ENCODE results near the gene SYT13. TPM values are rescaled to one million over a fixed set of nuclear protein-coding genes. Genes with fewer than 3 reads are reported as not detected.

Gene SYT13
- total RNA-seq, 4 donors from 2014 or later: 0.21 to 0.44 TPM; not detected in 2

- peaks cover 0 to 10% (median 0%) of the 10 kb centered on the region in 4 donors for H3K9me3 ChIP-seq
- no peak for TF ChIP-seq POLR2A (IDR thresholded peaks at IDR 0.05)
- no peak for TF ChIP-seq EP300 (IDR thresholded peaks at IDR 0.05)
- no peak for TF ChIP-seq CTCF (IDR thresholded peaks at IDR 0.05)
- no peaks in the 10 kb centered on the region for H3K4me1 ChIP-seq
- H3K4me3 ChIP-seq: no peak overlapping the region
- WGBS, 2 donors: 44 to 51% methylated on average over 4 of the region's 4 CpGs
- H3K36me3 ChIP-seq: no peaks in the 10 kb centered on the region
- H3K27ac ChIP-seq: no peak overlapping the region
- peaks cover 0 to 36% of the 10 kb centered on the region in 2 donors for H3K27me3 ChIP-seq
- no peak for DNase-seq (ENCODE audit: low spot score in 2 of 2)
Measured at GRCh38 chr11:45275828-45276227, 10.3 kb downstream of the SYT13 start.

- no peaks in the 10 kb centered on the region for H3K36me3 ChIP-seq
- DNase-seq (ENCODE audit: low spot score in 2 of 2): no peak
- no peak overlapping the region for H3K27ac ChIP-seq
- WGBS, 2 donors: 50 to 74% methylated on average over 4 of the region's 4 CpGs
- peaks cover 0 to 3% (median 0%) of the 10 kb centered on the region in 4 donors for H3K9me3 ChIP-seq
- no peak for TF ChIP-seq CTCF (IDR thresholded peaks at IDR 0.05)
- no peak for TF ChIP-seq EP300 (IDR thresholded peaks at IDR 0.05)
- no peak for TF ChIP-seq POLR2A (IDR thresholded peaks at IDR 0.05)
- H3K4me1 ChIP-seq: no peaks in the 10 kb centered on the region
- H3K4me3 ChIP-seq: no peak overlapping the region
- peaks cover 0 to 48% of the 10 kb centered on the region in 2 donors for H3K27me3 ChIP-seq
Measured at GRCh38 chr11:45274206-45274605, 11.9 kb downstream of the SYT13 start.

- DNase-seq (ENCODE audit: low spot score in 2 of 2): no peak
- Histone ChIP-seq H3K36me3 (no peaks in the 10 kb centered on the region), H3K27me3 (peaks cover 0 to 53% of the 10 kb centered on the region in 2 donors), H3K4me1 (no peaks in the 10 kb centered on the region), H3K9me3 (no peaks in the 10 kb centered on the region), H3K4me3 (no peak overlapping the region), H3K27ac (no peak overlapping the region)
- WGBS, 2 donors: 71 to 73% methylated on average over 6 of the region's 6 CpGs
- TF ChIP-seq EP300 (IDR thresholded peaks at IDR 0.05): no peak
- no peak for TF ChIP-seq POLR2A (IDR thresholded peaks at IDR 0.05)
- TF ChIP-seq CTCF (IDR thresholded peaks at IDR 0.05): no peak
Measured at GRCh38 chr11:45273509-45273908, 12.6 kb downstream of the SYT13 start.

- Histone ChIP-seq H3K36me3 (no peaks in the 10 kb centered on the region), H3K9me3 (no peaks in the 10 kb centered on the region), H3K27ac (no peak overlapping the region), H3K4me3 (no peak overlapping the region), H3K4me1 (no peaks in the 10 kb centered on the region), H3K27me3 (peaks cover 0 to 55% of the 10 kb centered on the region in 2 donors)
- TF ChIP-seq POLR2A (IDR thresholded peaks at IDR 0.05) (no peak), EP300 (IDR thresholded peaks at IDR 0.05) (no peak), CTCF (IDR thresholded peaks at IDR 0.05) (no peak)
- WGBS, 2 donors: 57 to 59% methylated on average over 2 of the region's 2 CpGs
- DNase-seq (ENCODE audit: low spot score in 2 of 2): no peak
Measured at GRCh38 chr11:45272701-45273100, 13.4 kb downstream of the SYT13 start.

GRCh38 chr11:45270946-45271716, 15.0 kb downstream of the SYT13 start:
- no peak for TF ChIP-seq POLR2A (IDR thresholded peaks at IDR 0.05)
- TF ChIP-seq EP300 (IDR thresholded peaks at IDR 0.05): no peak
- no peak for TF ChIP-seq CTCF (IDR thresholded peaks at IDR 0.05)
- H3K27me3 ChIP-seq: peaks cover 0 to 63% of the 10 kb centered on the region in 2 donors
- no peak for DNase-seq (ENCODE audit: low spot score in 2 of 2)
- no peaks in the 10 kb centered on the region for H3K4me1 ChIP-seq
- H3K27ac ChIP-seq: no peak overlapping the region
- H3K9me3 ChIP-seq: no peaks in the 10 kb centered on the region
- no peaks in the 10 kb centered on the region for H3K36me3 ChIP-seq
- WGBS, 2 donors: 57 to 68% methylated on average over 4 of the region's 4 CpGs
- H3K4me3 ChIP-seq: no peak overlapping the region

All from tibial nerve (tissue), 4 donors.